Adrenal gland (tissue), 5 donors: ENCODE measurements around the gene TCTN1.

Experiments used
- CTCF ChIP-seq, 6 experiments: fragments of 450-650 bp in 4 of 6; fragments of 200-600 bp in 2 of 6; sonication (generic) in 1 of 6; IDR thresholded peaks; 1 replicate in 5 of 6; 2 replicates in 1 of 6; pipeline versions ENCODE4 v1.5.1 to v1.8.0; 2016 to 2021; ENCODE audit warnings: antibody characterized with exemption in 6 of 6, mild to moderate bottlenecking in 2 of 6, moderate library complexity in 1 of 6
- POLR2A ChIP-seq, 2 donors: fragments of 450-650 bp; IDR thresholded peaks; one replicate each; pipeline ENCODE4 v1.6.1; 2017; ENCODE audit warnings: antibody characterized with exemption in 2 of 2, mild to moderate bottlenecking in 2 of 2, moderate library complexity in 1 of 2
- donor health status: DM: no; HTN: no; CAD: no.

- TF ChIP-seq CTCF (IDR thresholded peaks at IDR 0.05) (no peak), POLR2A (IDR thresholded peaks at IDR 0.05) (no peak)
Measured at GRCh38 chr12:110661337-110661972, 47.5 kb downstream of the TCTN1 start.
